ENCODE data around the gene INTS3.

Gene INTS3

DNA sequence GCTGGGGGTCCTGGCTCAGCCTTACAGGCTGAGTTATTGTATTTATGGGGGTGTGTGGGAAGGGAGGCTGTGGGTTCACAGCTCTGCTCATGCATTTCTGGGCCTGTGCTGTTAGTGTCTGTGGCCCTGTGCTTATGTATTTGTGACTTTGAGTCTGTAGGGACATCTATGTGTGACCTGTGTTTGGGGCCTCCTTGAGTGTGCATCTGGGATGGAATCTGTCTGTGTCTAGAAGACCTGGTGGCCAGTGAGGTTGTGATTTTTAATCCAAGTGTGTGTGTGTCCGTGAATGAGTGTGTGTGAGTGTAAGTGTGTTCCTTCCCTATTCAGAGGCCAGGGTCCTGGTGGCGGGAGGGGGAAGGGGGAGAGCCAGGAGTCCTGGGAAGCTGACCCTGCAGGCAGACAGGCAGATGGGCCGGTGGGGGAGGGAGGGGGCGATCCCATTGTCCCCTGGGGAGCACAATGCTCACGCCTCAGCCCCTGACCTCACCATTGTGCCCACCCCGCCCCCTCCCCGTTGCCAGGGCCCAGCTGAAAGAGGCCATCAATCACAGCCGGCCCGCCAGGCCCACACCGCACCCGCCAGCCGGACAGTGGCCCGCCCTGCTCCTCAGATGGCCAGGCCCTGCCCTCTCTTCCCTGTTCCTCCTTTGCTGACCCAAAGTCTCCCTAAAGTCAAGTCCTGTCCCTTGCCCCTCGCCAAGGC lies 66.9 kb downstream of the INTS3 start:
- TF ChIP-seq PAX5 (IDR thresholded peaks at IDR 0.05; ENCODE audit: insufficient read depth, low read length, severe bottlenecking), result no peak
- no peak for TF ChIP-seq POU2F2 (IDR thresholded peaks at IDR 0.05; ENCODE audit: low read depth, low read length)
- TF ChIP-seq TAF1 (IDR thresholded peaks at IDR 0.05; ENCODE audit: low read depth, low read length), result no peak
- no peak for TF ChIP-seq SPI1 (IDR thresholded peaks at IDR 0.05; ENCODE audit: low read depth, low read length)
- DNase-seq (ENCODE audit: insufficient read length, low spot score), result no peak
- FAIRE-seq, result no peak

DNA sequence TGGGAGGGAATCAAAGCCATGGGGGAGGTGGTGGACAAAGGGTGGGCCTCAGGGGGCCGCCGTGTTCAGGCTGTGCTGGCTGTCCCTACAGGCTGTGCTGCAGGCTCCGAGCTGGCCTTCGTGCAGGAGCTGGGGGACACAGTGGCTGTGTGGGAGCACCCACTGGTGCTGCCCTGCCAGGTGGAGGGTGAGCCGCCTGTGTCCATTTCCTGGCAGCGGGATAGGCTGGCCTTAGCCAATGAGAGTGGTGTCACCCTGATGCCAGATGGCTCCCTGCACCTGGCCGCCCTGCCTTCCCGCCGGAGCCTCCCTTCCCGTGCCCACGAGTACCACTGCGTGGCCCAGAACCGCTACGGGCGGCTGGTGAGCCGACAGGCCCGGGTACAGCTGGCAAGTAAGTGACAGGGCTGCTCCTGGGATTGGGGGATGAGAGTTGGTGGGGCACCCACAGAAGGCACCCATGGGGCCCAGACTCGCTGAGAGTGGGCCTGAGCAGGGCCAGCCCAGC lies 67.5 kb downstream of the INTS3 start:
- DNase-seq (ENCODE audit: insufficient read length, low spot score) (no peak), FAIRE-seq (no peak)
- no peak for TF ChIP-seq SPI1 (IDR thresholded peaks at IDR 0.05; ENCODE audit: low read depth, low read length)

DNA sequence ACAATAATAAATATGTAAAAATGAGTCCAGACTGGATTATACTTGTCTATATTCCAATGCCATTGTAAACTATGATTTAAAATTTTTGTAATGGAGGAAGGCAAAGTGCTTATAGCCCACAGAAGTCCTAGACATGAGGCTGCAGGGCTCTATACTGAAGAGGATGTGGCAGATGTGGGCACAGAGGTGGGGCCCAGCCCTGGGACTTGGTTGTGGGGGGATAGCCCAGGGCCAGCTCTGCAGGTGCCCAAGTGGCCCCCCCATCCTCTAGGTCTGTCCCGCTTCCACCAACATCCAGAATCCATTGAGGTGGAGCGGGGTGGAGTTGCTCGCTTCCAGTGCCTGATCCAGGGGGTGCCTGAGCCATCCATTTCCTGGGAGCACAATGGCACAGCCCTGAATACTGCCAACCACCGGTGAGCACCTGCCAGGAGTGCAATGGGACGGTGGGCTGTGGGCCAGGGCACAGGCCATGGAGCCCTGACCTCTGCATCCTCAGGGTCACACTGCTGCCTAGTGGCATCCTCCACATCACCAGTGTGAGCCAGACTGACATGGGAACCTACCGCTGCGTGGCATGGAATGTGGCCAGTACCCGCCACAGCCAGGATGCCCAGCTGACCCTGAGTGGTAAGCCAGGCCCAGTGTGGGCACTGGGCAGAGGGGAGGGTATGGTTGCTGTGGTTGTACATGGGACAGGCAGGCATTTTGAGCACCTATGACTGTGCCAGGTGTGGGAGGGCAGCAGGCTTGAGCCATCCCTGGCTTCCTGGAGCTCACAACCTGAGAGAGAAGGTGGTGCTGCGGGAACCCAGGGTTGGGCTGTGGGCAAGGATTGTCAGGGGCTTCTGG lies 68.3 kb downstream of the INTS3 start:
- FAIRE-seq, result no peak
- TF ChIP-seq TAF1 (IDR thresholded peaks at IDR 0.05; ENCODE audit: low read depth, low read length) (no peak), SPI1 (IDR thresholded peaks at IDR 0.05; ENCODE audit: low read depth, low read length) (no peak), POLR2AphosphoS5 (IDR thresholded peaks at IDR 0.05; ENCODE audit: low read depth, low read length) (no peak), PAX5 (IDR thresholded peaks at IDR 0.05; ENCODE audit: insufficient read depth, low read length, severe bottlenecking) (no peak), POU2F2 (IDR thresholded peaks at IDR 0.05; ENCODE audit: low read depth, low read length) (no peak), POLR2A (IDR thresholded peaks at IDR 0.05; ENCODE audit: low read depth, low read length) (no peak)
- DNase-seq (ENCODE audit: insufficient read length, low spot score), result no peak

DNA sequence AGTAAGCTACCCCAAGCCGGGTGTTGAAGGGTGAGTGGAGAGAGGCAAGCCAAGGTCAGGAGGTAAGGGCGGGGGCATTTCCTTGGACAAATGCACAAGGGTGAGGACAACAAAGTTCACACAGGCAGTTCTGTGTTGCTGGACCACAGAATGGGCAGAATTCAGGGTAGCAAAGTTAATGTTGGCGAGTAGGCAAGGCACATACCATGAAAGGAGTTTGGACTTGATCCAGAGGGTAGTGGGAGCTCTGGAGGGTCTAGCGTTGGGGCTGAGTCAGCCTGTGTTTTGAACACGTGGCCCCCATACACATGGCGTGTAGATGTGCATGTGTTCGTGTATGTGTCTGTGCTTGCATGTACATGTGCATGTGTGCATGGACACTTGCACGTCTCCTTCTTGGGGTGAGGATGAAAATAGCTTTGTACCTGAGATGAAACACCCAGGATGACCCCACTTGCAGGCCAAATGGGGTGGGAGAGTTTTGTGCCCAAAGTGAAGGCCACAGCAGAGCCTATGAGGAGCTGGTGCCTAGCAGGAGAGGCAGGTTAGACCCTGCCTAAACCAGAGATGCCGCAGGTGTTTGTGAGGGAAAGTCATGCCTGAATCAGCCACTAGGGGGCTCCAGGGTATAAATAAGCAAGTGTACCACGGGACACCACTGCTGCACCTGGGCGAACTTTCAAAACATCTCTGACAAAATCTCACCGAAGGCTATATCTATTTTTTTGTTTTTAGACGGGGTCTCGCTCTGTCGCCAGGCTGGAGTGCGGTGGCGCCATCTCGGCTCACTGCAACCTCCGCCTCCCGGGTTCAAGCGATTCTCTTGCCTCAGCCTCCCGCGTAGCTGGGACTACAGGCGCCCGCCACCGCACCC lies 69.2 kb downstream of the INTS3 start:
- peak; percentile 84 for DNase-seq (ENCODE audit: insufficient read length, low spot score)
- FAIRE-seq, result peak; percentile 94
- TF ChIP-seq POU2F2 (IDR thresholded peaks at IDR 0.05; ENCODE audit: low read depth, low read length) (no peak), POLR2AphosphoS5 (IDR thresholded peaks at IDR 0.05; ENCODE audit: low read depth, low read length) (no peak), PAX5 (IDR thresholded peaks at IDR 0.05; ENCODE audit: insufficient read depth, low read length, severe bottlenecking) (no peak), POLR2A (IDR thresholded peaks at IDR 0.05; ENCODE audit: low read depth, low read length) (no peak), SPI1 (IDR thresholded peaks at IDR 0.05; ENCODE audit: low read depth, low read length) (no peak), TAF1 (IDR thresholded peaks at IDR 0.05; ENCODE audit: low read depth, low read length) (no peak)

DNA sequence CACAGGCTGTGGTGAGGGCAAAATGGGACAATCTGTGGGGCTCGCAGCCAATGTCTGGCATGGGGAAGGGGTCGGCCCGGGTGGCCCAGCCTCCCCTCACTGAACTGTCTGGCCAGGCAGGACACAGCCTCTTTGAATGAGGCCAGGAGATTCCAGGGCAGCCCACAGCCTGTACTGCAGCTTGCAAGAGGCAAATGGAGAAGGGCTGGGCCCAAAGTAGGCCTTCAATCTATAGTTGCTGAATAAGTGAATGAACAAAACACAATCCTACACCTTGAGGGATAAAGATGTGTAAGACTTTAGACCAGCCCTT lies 70.6 kb downstream of the INTS3 start:
- no peak for TF ChIP-seq SPI1 (IDR thresholded peaks at IDR 0.05; ENCODE audit: low read depth, low read length)
- no peak for TF ChIP-seq PAX5 (IDR thresholded peaks at IDR 0.05; ENCODE audit: insufficient read depth, low read length, severe bottlenecking)
- no peak for TF ChIP-seq TAF1 (IDR thresholded peaks at IDR 0.05; ENCODE audit: low read depth, low read length)
- no peak for TF ChIP-seq POLR2A (IDR thresholded peaks at IDR 0.05; ENCODE audit: low read depth, low read length)
- no peak for TF ChIP-seq POU2F2 (IDR thresholded peaks at IDR 0.05; ENCODE audit: low read depth, low read length)
- TF ChIP-seq POLR2AphosphoS5 (IDR thresholded peaks at IDR 0.05; ENCODE audit: low read depth, low read length), result no peak

DNA sequence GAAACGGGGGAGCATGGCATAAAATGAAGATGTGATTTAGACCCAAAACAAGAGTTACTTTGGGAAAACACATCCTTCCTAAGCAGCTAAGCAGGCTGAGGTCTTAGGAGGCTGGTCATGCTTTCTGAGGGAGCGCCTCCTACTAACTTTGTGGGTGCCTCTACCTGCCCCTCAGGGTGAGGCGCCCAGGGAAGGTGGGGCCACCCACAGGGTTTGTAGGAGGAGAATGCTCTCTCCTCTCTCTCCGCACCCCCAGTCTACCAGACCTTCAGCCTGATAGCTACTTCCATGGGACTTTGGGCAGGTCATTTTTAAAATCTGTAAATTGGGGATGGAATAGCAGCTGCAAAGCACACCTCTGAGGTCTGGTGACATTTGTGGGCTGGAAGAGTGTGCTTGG lies 71.2 kb downstream of the INTS3 start:
- DNase-seq (ENCODE audit: insufficient read length, low spot score) (no peak), FAIRE-seq (no peak)
- no peak for TF ChIP-seq PAX5 (IDR thresholded peaks at IDR 0.05; ENCODE audit: insufficient read depth, low read length, severe bottlenecking)
- TF ChIP-seq SPI1 (IDR thresholded peaks at IDR 0.05; ENCODE audit: low read depth, low read length), result no peak
- TF ChIP-seq POU2F2 (IDR thresholded peaks at IDR 0.05; ENCODE audit: low read depth, low read length), result no peak
- TF ChIP-seq POLR2AphosphoS5 (IDR thresholded peaks at IDR 0.05; ENCODE audit: low read depth, low read length), result no peak
- TF ChIP-seq POLR2A (IDR thresholded peaks at IDR 0.05; ENCODE audit: low read depth, low read length), result no peak

More for the DNA sequence above, 70.6 kb downstream of the INTS3 start:
- FAIRE-seq, result no peak
- no peak for DNase-seq (ENCODE audit: insufficient read length, low spot score)

DNA sequence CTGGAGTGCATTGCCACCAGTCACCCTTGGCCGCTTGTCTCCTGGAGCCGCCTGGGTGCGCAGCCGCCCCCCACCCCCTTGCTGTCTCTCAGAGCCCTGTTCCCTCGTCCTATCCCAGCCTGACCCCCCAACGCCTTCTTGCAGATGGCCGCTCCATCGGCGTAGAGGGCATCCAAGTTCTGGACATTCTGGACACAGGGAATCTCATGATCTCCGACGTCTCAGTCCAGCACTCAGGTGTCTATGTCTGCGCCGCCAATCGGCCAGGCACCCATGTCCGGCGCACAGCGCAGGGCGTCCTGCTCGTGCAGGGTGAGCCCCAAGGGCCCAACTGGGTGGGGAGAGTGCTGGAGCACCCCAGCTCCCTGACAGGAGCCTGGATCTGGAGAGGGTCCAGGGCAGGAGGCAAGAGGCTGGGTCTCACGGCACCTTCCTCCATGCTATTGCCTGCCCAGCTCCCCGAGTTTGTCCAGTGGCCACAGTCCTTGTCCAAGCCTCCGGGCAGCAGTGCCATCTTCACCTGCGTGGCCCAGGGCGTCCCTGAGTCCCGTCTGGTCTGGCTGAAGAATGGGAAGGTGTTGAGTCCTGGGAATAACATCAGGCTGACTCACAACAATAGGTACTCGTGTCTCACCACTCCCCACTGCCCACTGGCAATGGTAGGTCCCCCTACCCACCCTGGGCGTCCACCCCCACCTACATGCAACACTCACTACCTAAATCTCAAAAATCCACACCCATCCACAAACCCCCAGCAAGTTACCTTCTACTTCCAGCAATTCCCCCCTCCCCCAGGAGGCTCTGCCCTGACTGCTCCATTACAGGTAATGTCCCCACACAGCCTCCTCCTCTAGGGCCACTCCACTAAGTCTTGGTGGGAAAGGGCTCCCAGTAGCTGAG lies 72.0 kb downstream of the INTS3 start:
- TF ChIP-seq TAF1 (IDR thresholded peaks at IDR 0.05; ENCODE audit: low read depth, low read length) (no peak), PAX5 (IDR thresholded peaks at IDR 0.05; ENCODE audit: insufficient read depth, low read length, severe bottlenecking) (no peak), POLR2A (IDR thresholded peaks at IDR 0.05; ENCODE audit: low read depth, low read length) (no peak), SPI1 (IDR thresholded peaks at IDR 0.05; ENCODE audit: low read depth, low read length) (no peak), POU2F2 (IDR thresholded peaks at IDR 0.05; ENCODE audit: low read depth, low read length) (no peak), POLR2AphosphoS5 (IDR thresholded peaks at IDR 0.05; ENCODE audit: low read depth, low read length) (no peak)
- no peak for DNase-seq (ENCODE audit: insufficient read length, low spot score)
- FAIRE-seq, result no peak

DNA sequence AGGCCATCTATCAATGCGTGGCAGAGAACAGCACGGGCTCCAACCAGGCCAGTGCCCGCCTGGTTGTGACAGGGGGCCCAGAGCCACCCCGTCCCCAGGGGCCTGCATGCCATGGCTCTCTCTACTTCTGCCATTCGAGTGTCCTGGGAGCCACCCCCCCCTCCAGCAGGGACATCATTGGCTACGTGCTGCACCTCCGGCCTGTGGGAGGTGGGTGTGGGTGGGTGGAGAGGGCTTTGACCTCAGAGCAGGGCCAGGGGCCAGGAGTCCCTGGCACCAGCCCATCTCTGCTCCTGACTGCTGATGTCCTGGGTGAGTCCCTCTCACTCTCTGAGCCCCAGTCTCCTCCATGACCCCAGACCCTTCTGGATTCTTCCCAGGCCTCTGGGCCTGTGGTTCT lies 72.7 kb downstream of the INTS3 start:
- no peak for TF ChIP-seq POLR2AphosphoS5 (IDR thresholded peaks at IDR 0.05; ENCODE audit: low read depth, low read length)
- TF ChIP-seq SPI1 (IDR thresholded peaks at IDR 0.05; ENCODE audit: low read depth, low read length), result no peak
- TF ChIP-seq POLR2A (IDR thresholded peaks at IDR 0.05; ENCODE audit: low read depth, low read length), result no peak
- TF ChIP-seq TAF1 (IDR thresholded peaks at IDR 0.05; ENCODE audit: low read depth, low read length), result no peak
- TF ChIP-seq POU2F2 (IDR thresholded peaks at IDR 0.05; ENCODE audit: low read depth, low read length), result no peak
- no peak for FAIRE-seq

More for the DNA sequence above, 72.7 kb downstream of the INTS3 start:
- DNase-seq (ENCODE audit: insufficient read length, low spot score), result no peak

All from GM12891 (cell line).